Adrenal gland (tissue), 12 donors: Measurements from ENCODE around the gene PYDC1. TPM values are rescaled to one million over a fixed set of nuclear protein-coding genes. Genes with fewer than 3 reads are reported as not detected.
"Not testable (repeated sequence)": the region's sequence is repeated elsewhere in the genome, so short reads cannot be mapped to it uniquely, and the experiment has no call there.

Source experiments
- DNase-seq, 7 donors: peaks; one replicate each; pipeline ENCODE4 v3.0.0-alpha.2; 2019 to 2020
- H3K27ac ChIP-seq, 5 donors: fragments of 200-600 bp; sonication (generic) in 4 of 5; 1 replicate in 3 of 5; 2 replicates in 2 of 5; pipeline versions ENCODE4 v1.5.1 to v1.8.0; 2016 to 2020; ENCODE audit warnings: mild to moderate bottlenecking in 1 of 5
- H3K27me3 ChIP-seq: fragments of 200-600 bp; 2 replicates; pipeline ENCODE4 v1.8.0; 2021
- H3K36me3 ChIP-seq, 2 donors: fragments of 200-600 bp; replicated peaks in 1 of 2; 1 replicate in 1 of 2; 2 replicates in 1 of 2; pipeline versions ENCODE4 v1.5.1 to v1.8.0; 2018 to 2022
- H3K4me1 ChIP-seq, 2 donors: fragments of 200-600 bp; replicated peaks in 1 of 2; 1 replicate in 1 of 2; 2 replicates in 1 of 2; pipeline versions ENCODE4 v1.5.1 to v1.8.0; 2018 to 2021
- H3K4me3 ChIP-seq, 4 donors: fragments of 200-600 bp; sonication (generic) in 3 of 4; one replicate each; pipeline ENCODE4 v1.5.1; 2016 to 2018
- H3K9me3 ChIP-seq, 3 donors: fragments of 200-600 bp; sonication (generic) in 1 of 3; replicated peaks in 1 of 3; 1 replicate in 2 of 3; 2 replicates in 1 of 3; pipeline versions ENCODE4 v1.5.1 to v1.8.0; 2016 to 2021
- POLR2A ChIP-seq, 2 donors: fragments of 450-650 bp; IDR thresholded peaks; one replicate each; pipeline ENCODE4 v1.6.1; 2017; ENCODE audit warnings: antibody characterized with exemption in 2 of 2, mild to moderate bottlenecking in 2 of 2, moderate library complexity in 1 of 2
- WGBS, 4 donors: extraction: QIAGEN DNeasy Blood & Tissue Kit in 2 of 4; methylation state at CpG; one replicate each; pipeline versions ENCODE4 v1.1.5 to v1.1.7; 2013 to 2017; 5-methylcytosine and 5-hydroxymethylcytosine counted together
- intact Hi-C, 2 donors: fragments of 100-400 bp; cut with DNase I; formaldehyde crosslinking; loops; one replicate each; pipeline versions ENCODE4 v1.14.1 to v1.15.0; 2022 to 2023
- polyA plus RNA-seq, 3 donors: library from polyadenylated mRNA; stranded (reverse); fragments of 200-250 nt in 2 of 3; fragments of 350-450 nt in 1 of 3; fragmentation: Illumina TruSeq in 1 of 3; extraction: RNeasy Lipid Tissue Mini Kit (QIAGEN cat#74804) in 1 of 3; gene quantifications; one replicate each; pipeline ENCODE4 v1.2.3, GENCODE V29; 2013 to 2014
- total RNA-seq, 9 donors: library from RNA; depleted of rRNA in 4 of 9; stranded (reverse); fragments of >200 nt in 4 of 9; fragments of 120-200 nt in 1 of 9; fragmentation: NEBNext Ultra II Directional in 1 of 9; extraction: Animal tissue kit (Norgen Biotek cat#: 25700) in 1 of 9; gene quantifications; one replicate each; pipeline versions ENCODE4 v1.1.0 to v1.2.4, GENCODE V29; 2013 to 2023
- TF ChIP-seq, protein P1 (sequence below), 6 experiments: fragments of 450-650 bp in 4 of 6; fragments of 200-600 bp in 2 of 6; sonication (generic) in 1 of 6; IDR thresholded peaks; 1 replicate in 5 of 6; 2 replicates in 1 of 6; pipeline versions ENCODE4 v1.5.1 to v1.8.0; 2016 to 2021; ENCODE audit warnings: antibody characterized with exemption in 6 of 6, mild to moderate bottlenecking in 2 of 6, moderate library complexity in 1 of 6
- donor health status: healthy with polysubstance abuse.
- donor health status: Bipolar disorder and iron deficiency.
- donor health status: DM: yes; HTN: yes; CAD: no.
- donor health status: DM: no; HTN: no; CAD: no.
- donor health status: DM: no; HTN: no; CAD: no.
- donor health status: DM: yes; HTN: yes; CAD: no.

Gene PYDC1
- total and polyA plus RNA-seq, 12 donors, result not detected

DNA sequence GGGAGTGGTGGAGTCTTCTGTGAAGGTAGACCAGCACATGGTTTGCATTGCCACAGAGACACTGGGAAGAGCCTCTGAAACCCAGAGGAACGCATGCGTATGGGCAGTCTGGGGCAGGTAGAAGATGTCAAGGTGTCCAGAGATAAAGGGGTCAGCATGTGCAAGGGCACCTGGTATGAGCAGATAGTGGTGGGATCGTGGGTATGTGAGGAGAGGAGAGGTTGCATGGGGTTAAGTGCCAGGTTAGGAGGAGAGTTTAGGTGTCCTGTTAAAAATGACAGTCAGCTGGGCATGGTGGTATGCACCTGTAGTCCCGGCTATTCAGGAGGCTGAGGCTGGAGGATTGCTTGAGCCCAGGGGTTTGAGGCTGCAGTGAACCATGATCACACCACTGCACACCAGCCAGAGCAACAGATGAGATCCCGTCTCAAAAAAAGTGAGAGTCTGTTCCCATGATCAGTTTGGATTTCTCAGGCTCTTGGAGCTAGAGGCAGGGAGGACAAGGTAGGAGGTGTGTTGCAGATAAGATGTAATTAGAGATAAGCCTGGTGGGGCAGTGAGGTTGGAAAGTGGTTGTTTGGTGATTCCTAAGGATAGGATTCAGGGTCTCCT is 17.4 kb downstream of the PYDC1 start:
- no peak for TF ChIP-seq POLR2A (IDR thresholded peaks at IDR 0.05)
- TF ChIP-seq, protein P1, sequence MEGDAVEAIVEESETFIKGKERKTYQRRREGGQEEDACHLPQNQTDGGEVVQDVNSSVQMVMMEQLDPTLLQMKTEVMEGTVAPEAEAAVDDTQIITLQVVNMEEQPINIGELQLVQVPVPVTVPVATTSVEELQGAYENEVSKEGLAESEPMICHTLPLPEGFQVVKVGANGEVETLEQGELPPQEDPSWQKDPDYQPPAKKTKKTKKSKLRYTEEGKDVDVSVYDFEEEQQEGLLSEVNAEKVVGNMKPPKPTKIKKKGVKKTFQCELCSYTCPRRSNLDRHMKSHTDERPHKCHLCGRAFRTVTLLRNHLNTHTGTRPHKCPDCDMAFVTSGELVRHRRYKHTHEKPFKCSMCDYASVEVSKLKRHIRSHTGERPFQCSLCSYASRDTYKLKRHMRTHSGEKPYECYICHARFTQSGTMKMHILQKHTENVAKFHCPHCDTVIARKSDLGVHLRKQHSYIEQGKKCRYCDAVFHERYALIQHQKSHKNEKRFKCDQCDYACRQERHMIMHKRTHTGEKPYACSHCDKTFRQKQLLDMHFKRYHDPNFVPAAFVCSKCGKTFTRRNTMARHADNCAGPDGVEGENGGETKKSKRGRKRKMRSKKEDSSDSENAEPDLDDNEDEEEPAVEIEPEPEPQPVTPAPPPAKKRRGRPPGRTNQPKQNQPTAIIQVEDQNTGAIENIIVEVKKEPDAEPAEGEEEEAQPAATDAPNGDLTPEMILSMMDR (IDR thresholded peaks at IDR 0.05), result no peak
- WGBS, 4 donors, result 89 to 95% (median 91%) methylated on average over 5 of the region's 5 CpGs
- intact Hi-C loops, result loop anchor here in 1 of 2 donors (10.0 kb wide), 2 partner anchors 215 to 245 kb away; partner anchors contain the start of genes HSD3B7 and ZNF843
- H3K27me3 ChIP-seq, result no peaks in the 10 kb centered on the region
- H3K36me3 ChIP-seq, result peaks cover 0 to 28% of the 10 kb centered on the region in 2 donors
- H3K27ac ChIP-seq, result no peak overlapping the region
- DNase-seq, result no peak
- no peak overlapping the region for H3K4me3 ChIP-seq
- H3K4me1 ChIP-seq, result peaks cover 0 to 13% of the 10 kb centered on the region in 2 donors
- no peaks in the 10 kb centered on the region for H3K9me3 ChIP-seq

DNA sequence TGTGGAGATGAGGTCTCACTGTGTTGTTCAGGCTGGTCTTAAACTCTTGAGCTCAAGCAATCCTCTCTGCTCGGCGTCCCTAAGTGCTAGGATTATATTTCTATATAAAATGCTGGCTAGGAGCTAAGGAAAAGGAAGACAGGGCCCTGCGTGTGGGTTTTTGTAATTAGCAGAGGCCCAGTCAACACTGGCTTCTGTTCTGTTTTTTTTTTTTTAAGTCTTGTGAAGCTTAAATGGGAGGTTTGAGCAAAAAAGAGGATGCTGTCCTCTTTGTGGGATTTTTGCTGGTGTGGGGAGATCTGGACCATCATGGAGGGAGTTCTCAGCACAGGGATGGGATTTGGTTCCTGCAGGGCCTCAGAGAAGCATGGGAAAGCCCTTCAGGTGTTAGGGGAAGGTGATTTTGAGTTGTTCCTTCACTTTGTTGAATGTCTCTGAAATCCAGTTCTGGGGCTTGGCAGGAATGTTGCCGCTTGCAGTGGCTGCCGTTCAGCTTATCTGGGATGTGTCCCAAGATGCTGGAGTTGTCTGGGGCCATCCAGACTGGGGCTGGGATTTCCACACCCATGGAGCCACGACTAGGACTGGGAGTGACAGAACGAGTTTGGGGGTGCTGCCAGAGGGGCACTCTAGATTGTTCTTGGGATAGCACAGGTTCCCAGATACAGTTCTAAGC is 18.6 kb downstream of the PYDC1 start:
- Histone ChIP-seq H3K9me3 (no peaks in the 10 kb centered on the region), H3K27me3 (no peaks in the 10 kb centered on the region), H3K4me3 (no peak overlapping the region), H3K4me1 (peaks cover 0 to 11% of the 10 kb centered on the region in 2 donors), H3K36me3 (peaks cover 0 to 40% of the 10 kb centered on the region in 2 donors), H3K27ac (no peak overlapping the region)
- TF ChIP-seq, protein P1 (IDR thresholded peaks at IDR 0.05), result no peak
- no peak for TF ChIP-seq POLR2A (IDR thresholded peaks at IDR 0.05)
- intact Hi-C loops, result no loop called here
- WGBS, 4 donors, result 66 to 85% (median 75%) methylated on average over 3 to 7 of the region's 7 CpGs
- DNase-seq, result no peak

DNA sequence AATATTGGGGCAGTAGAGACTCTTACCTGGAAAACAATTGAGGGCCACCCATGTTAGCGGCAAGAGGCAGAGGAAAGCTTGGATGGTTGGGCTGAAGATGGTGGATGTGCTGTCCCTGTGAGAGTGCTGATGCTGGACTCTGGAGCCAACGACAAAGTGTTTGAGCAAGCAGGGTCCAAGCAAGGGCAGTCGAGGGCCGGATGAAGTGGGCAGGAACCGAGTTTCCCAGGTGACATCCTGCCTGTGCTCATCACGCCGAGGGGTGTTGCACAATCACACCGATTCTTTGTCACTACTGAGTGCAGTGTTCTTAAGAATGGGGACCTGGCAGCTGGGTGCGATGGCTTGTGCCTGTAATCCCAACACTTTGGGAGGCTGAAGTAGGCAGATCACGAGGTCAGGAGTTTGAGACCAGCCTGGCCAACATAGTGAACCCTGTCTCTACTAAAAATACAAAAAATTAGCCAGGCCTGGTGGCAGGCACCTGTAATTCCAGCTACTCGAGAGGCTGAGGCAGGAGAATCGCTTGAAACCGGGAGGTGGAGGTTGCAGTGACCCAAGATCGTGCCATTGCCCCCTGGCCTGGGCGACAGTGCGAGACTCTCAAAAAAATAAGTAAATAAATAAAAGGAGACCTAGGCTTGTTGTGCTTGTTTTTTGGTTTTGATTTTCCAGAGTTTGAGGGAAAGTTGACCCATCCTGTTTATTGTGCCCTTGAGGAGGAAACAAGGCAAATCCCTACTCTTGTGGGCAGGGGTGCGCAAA is 20.4 kb downstream of the PYDC1 start:
- peaks cover 0 to 59% of the 10 kb centered on the region in 2 donors for H3K36me3 ChIP-seq
- intact Hi-C loops, result no loop called here

DNA sequence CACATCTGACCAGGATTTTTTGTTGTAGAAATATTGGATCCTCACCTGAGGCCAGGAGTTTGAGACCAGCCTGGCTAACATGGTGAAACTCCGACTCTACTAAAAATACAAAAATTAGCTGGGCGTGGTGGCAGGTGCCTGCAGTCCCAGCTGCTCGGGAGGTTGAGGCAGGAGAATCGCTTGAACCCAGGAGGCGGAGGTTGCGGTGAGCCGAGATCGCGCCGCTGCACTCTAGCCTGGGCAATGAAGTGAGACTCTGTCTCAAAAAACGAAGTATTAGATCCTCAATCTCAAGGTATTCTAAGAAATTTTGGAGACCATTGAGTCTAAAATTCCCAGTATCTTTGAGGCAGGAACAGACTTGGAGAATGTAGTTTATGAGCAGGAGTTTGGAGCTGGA is 21.1 kb downstream of the PYDC1 start:
- H3K27ac ChIP-seq, H3K4me3 ChIP-seq, H3K9me3 ChIP-seq, H3K27me3 ChIP-seq, DNase-seq, intact Hi-C loops, H3K4me1 ChIP-seq: not testable (repeated sequence)
- 94 to 97% (median 96%) methylated on average over 11 of the region's 11 CpGs for WGBS, 4 donors
- peaks cover 0 to 65% of the 10 kb centered on the region in 2 donors for H3K36me3 ChIP-seq

More for the DNA sequence above, 20.4 kb downstream of the PYDC1 start:
- TF ChIP-seq, protein P1 (IDR thresholded peaks at IDR 0.05), result no peak
- no peak for TF ChIP-seq POLR2A (IDR thresholded peaks at IDR 0.05)
- no peaks in the 10 kb centered on the region for H3K27me3 ChIP-seq
- 81 to 84% (median 84%) methylated on average over 14 to 17 of the region's 17 CpGs for WGBS, 4 donors
- H3K4me1 ChIP-seq, result peaks cover 0 to 2% of the 10 kb centered on the region in 2 donors
- no peak for DNase-seq
- H3K4me3 ChIP-seq, result no peak overlapping the region
- H3K27ac ChIP-seq, result no peak overlapping the region
- H3K9me3 ChIP-seq, result no peaks in the 10 kb centered on the region
